NT2/D1 (cell line): ENCODE measurements around the gene ATRIP.

Experiments used
- DNase-seq: peaks from one replicate; pipeline ENCODE4 v3.0.0-alpha.2; 2011; ENCODE audit warnings: low read depth, low spot score
- H3K27me3 ChIP-seq: 2 replicates; pipeline ENCODE4 v1.6.0; 2011; ENCODE audit warnings: mild to moderate bottlenecking; ENCODE audit not compliant: insufficient read length, insufficient read depth
- H3K36me3 ChIP-seq: 2 replicates; pipeline ENCODE4 v1.6.1; 2011; ENCODE audit warnings: mild to moderate bottlenecking, low read length, mixed read lengths; ENCODE audit not compliant: insufficient read depth, insufficient read length
- H3K4me1 ChIP-seq: 2 replicates; pipeline ENCODE4 v1.5.1; 2011; ENCODE audit not compliant: insufficient read depth, insufficient read length
- H3K4me3 ChIP-seq: 2 replicates; pipeline ENCODE4 v1.5.1; 2011; ENCODE audit warnings: low read depth; ENCODE audit not compliant: insufficient read length
- H3K9ac ChIP-seq: 2 replicates; pipeline ENCODE4 v1.6.0; 2011; ENCODE audit warnings: low read depth; ENCODE audit not compliant: insufficient read length
- H3K9me3 ChIP-seq: 2 replicates; pipeline ENCODE4 v1.5.1; 2011; ENCODE audit warnings: mild to moderate bottlenecking, low read length; ENCODE audit not compliant: insufficient read depth
- SUZ12 ChIP-seq: IDR thresholded peaks from 2 replicates; pipeline ENCODE4 v1.6.1; 2011; ENCODE audit not compliant: insufficient read length, insufficient read depth; ENCODE audit errors: extremely low read depth
- YY1 ChIP-seq: IDR thresholded peaks from 2 replicates; pipeline ENCODE4 v1.6.1; 2011; ENCODE audit not compliant: insufficient read length, insufficient read depth
- ZNF274 ChIP-seq: IDR thresholded peaks from 2 replicates; pipeline ENCODE4 v1.6.1; 2011; ENCODE audit warnings: mild to moderate bottlenecking, low read depth, low read length

ATRIP gene

DNA sequence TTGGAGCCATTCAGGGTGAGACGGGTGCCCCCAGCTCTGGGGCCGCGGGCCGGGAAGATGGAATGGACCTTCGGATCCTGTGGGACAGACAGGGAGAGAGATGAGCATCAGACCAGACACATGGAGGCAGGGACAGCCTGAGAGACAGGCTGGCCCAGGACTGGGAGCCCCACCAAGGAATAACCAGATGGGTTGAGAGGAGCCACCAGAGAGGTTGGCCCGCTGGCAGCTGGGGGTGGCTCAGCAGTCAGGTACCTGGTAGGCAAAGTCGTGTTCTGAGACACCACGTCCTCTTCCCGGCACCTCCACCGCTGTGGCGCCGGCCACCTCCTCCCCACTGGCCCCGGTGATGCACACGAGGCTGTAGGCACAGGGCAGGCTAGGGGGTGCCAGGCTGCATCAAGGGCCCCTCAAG is 30.4 kb upstream of the ATRIP start:
- no peak for DNase-seq
- H3K9me3 ChIP-seq: no peaks in the 10 kb centered on the region
- TF ChIP-seq YY1: no peak
- TF ChIP-seq SUZ12: no peak
- TF ChIP-seq ZNF274: no peak
- H3K4me3 ChIP-seq: no peak overlapping the region
- no peak overlapping the region for H3K9ac ChIP-seq
- H3K4me1 ChIP-seq: no peaks in the 10 kb centered on the region
- H3K36me3 ChIP-seq: peaks cover 97% of the 10 kb centered on the region
- no peaks in the 10 kb centered on the region for H3K27me3 ChIP-seq

DNA sequence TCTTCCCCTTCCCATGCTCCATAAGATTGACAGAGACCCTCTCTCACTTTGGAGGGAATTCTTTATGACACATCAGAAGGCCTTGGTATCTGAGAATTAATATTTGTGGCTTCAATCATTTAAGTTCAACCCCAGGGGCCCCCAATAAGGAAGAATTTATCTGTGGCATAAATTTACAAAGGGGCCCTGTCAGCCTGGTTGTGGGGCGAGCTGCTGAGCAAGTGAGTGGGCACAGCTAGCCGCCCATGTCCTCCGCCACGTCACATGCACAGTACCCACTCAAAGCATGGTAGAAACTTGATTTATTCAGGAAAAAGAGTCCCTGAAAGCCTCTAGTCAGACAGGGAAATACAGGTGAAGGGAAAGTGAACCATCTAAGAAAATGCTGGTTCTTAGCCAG is 30.0 kb upstream of the ATRIP start:
- Histone ChIP-seq H3K4me3 (no peak overlapping the region), H3K9me3 (no peaks in the 10 kb centered on the region), H3K9ac (no peak overlapping the region), H3K36me3 (peaks cover 97% of the 10 kb centered on the region), H3K27me3 (no peaks in the 10 kb centered on the region), H3K4me1 (no peaks in the 10 kb centered on the region)
- no peak for DNase-seq
- TF ChIP-seq YY1: no peak
- no peak for TF ChIP-seq ZNF274
- TF ChIP-seq SUZ12: no peak

DNA sequence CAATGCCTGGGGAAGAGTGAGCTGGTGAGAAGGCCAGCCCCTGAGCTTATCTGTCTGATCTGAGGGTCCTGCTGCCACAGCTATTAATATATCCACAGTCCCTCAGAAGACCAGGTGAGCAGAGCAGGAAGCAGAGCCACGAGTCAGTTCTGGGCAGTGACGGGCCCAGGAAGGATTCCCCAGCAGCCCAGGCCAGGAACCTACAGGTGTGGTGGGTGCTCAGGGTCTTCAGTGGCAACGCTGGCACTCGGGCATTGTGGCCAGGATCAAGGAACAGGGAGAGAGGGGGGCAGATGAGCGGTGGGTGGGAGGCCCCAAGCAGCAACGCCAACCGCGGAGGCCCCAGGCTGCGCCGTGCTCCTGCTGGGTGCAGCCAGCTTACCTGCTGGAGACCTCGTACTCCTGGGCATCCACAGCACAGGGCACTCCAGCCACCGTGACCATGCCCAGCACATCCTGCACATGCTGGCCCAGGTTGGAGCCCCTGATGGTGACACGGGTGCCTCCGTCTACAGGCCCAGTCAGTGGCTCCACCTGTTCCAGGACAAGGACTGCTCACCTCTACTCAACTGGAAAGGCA is 28.9 kb upstream of the ATRIP start:
- Histone ChIP-seq H3K27me3 (no peaks in the 10 kb centered on the region), H3K36me3 (peaks cover 92% of the 10 kb centered on the region), H3K4me3 (no peak overlapping the region), H3K9ac (no peak overlapping the region), H3K9me3 (no peaks in the 10 kb centered on the region), H3K4me1 (no peaks in the 10 kb centered on the region)
- TF ChIP-seq SUZ12 (no peak), YY1 (no peak), ZNF274 (no peak)
- DNase-seq: no peak

DNA sequence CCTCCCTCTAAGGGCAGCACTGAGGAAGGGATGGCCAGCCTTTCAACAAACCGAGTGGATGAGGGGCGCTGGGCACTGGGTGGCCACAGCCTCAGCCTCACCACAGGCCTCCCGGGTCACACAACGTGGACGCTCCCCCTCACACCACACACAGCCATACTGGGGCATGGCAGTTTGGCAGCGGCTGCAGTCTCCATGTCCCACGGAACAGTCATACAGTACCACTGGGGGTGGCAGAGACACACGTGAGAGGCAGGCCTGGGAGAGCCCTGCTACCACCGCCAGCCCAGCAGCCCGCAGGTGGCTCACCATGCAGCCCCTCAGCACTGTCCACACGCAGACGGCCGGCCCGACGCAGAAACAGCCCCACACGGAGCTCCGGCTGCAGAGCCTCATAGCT is 28.4 kb upstream of the ATRIP start:
- H3K36me3 ChIP-seq: peaks cover 92% of the 10 kb centered on the region

DNA sequence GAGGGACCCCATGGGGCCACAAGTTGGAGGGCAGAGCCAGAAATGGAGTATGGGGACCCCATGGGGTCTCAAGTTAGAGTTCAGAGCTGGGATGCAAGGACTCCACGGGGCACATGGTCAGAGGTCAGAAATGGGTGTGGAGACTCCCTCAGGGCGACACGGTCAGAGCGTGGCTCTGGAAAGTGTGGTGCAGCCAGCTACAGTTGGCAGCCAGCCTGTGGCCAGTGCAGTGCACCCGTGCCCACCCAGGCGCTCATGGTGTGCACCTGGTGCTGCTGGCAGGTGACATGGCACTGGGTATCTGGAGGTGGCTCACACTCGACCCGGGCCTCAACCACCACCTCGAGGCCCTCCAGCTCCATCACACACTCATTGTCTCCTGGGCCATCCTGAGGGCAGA is 27.9 kb upstream of the ATRIP start:
- H3K4me3 ChIP-seq: no peak overlapping the region
- no peaks in the 10 kb centered on the region for H3K4me1 ChIP-seq
- H3K27me3 ChIP-seq: no peaks in the 10 kb centered on the region
- no peaks in the 10 kb centered on the region for H3K9me3 ChIP-seq
- H3K36me3 ChIP-seq: peaks cover 92% of the 10 kb centered on the region
- no peak overlapping the region for H3K9ac ChIP-seq
- no peak for DNase-seq
- no peak for TF ChIP-seq SUZ12
- no peak for TF ChIP-seq ZNF274
- no peak for TF ChIP-seq YY1

More for the DNA sequence above, 28.4 kb upstream of the ATRIP start:
- no peak for DNase-seq
- H3K4me3 ChIP-seq: no peak overlapping the region
- no peaks in the 10 kb centered on the region for H3K4me1 ChIP-seq
- no peaks in the 10 kb centered on the region for H3K9me3 ChIP-seq
- TF ChIP-seq ZNF274 (no peak), YY1 (no peak), SUZ12 (no peak)
- no peaks in the 10 kb centered on the region for H3K27me3 ChIP-seq
- no peak overlapping the region for H3K9ac ChIP-seq

DNA sequence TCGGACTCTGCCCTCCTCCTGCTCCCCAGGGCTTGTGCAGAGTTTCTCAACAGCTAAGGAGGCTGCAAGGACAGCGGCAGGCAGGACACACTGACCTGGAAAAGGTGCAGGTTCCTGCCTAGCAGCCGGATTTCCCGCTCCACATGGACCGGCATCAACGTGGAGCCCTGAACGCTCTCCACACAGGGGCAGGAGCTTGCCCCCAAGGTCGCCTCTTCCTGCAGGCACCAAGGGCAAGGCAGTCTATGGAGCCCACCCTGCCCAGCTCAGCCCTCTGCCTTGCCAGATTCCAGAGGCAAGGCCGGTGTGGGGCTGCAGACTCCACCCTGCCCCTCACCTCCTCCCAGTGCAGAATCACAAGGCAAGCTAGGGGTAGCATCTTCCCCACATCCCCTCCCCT is 27.4 kb upstream of the ATRIP start:
- no peak overlapping the region for H3K4me3 ChIP-seq
- TF ChIP-seq ZNF274: no peak
- TF ChIP-seq YY1: no peak
- no peak for TF ChIP-seq SUZ12
- no peaks in the 10 kb centered on the region for H3K9me3 ChIP-seq
- peaks cover 3% of the 10 kb centered on the region for H3K4me1 ChIP-seq
- H3K36me3 ChIP-seq: peaks cover 92% of the 10 kb centered on the region
- H3K27me3 ChIP-seq: no peaks in the 10 kb centered on the region
- H3K9ac ChIP-seq: no peak overlapping the region
- DNase-seq: no peak

DNA sequence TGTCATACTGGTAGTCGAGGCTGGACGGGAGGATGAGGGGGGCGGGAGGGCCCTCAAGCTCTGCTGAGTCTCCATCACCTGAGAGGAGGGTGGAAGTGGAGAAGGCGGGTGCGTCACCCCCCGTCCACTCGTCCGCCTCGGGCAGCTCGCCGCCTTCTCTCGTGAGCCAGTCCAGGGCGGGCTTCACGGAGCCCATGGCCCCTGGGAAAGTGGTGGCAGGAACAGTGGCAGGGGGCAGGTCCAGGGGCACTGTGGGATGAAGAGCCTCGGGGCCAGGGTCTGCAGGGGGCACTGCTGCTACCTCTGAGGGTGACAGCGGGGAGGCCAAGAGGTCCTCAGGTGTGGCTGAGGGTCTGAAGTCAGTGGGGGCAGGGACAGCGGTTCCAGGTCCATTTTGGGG is 26.9 kb upstream of the ATRIP start:
- H3K4me3 ChIP-seq: no peak overlapping the region
- no peak for DNase-seq
- peaks cover 5% of the 10 kb centered on the region for H3K4me1 ChIP-seq
- no peaks in the 10 kb centered on the region for H3K27me3 ChIP-seq
- no peak overlapping the region for H3K9ac ChIP-seq
- TF ChIP-seq SUZ12 (no peak), ZNF274 (no peak), YY1 (no peak)
- no peaks in the 10 kb centered on the region for H3K9me3 ChIP-seq
- peaks cover 92% of the 10 kb centered on the region for H3K36me3 ChIP-seq

DNA sequence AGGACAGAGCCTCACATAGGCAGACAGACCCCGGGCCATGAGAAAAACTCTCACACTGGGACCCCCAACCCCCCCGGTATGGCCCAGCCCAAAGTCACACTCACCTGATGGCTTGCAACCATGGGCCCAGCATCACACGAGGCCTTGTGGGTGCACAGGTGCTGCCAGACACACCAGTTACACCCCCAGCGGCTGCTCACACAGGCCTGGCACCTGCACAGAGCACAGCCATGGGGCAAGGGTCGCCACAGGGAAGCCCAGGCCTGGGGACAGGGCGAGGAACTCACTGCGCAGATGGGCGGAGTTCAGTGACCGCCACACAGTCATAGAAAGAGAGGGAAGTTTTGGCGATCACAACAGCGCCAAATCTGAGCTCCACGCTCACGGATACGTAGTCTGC is 26.0 kb upstream of the ATRIP start:
- TF ChIP-seq YY1 (no peak), SUZ12 (no peak)
- H3K36me3 ChIP-seq: peaks cover 88% of the 10 kb centered on the region

More for the DNA sequence above, 26.0 kb upstream of the ATRIP start:
- H3K9me3 ChIP-seq: no peaks in the 10 kb centered on the region
- no peak overlapping the region for H3K9ac ChIP-seq
- DNase-seq: no peak
- H3K4me3 ChIP-seq: no peak overlapping the region
- H3K27me3 ChIP-seq: no peaks in the 10 kb centered on the region
- peaks cover 11% of the 10 kb centered on the region for H3K4me1 ChIP-seq
